RCC 7860 (cell line): Measurements from ENCODE around the gene PIGC.
A peak's percentile ranks its signal among the peaks of the same experiment; 100 is the strongest.
"Not testable (repeated sequence)": the region's sequence is repeated elsewhere in the genome, so short reads cannot be mapped to it uniquely, and the experiment has no call there.

Source experiments
- DNase-seq: peaks from one replicate; pipeline ENCODE4 v3.0.0-alpha.2; 2015; ENCODE audit warnings: low spot score
- FAIRE-seq: peaks from 2 replicates; lab custom pipeline; 2012; peaks lifted over from hg19 to GRCh38; lab: Jason Lieb, UNC

PIGC gene

GRCh38 chr1:172467446-172467845, 23.6 kb upstream of the PIGC start:
- DNase-seq (peak; percentile 69), FAIRE-seq (peak; percentile 89)

- FAIRE-seq (peak; percentile 84), DNase-seq (peak; percentile 74)
These were observed 23.0 kb upstream of the PIGC start for GRCh38 chr1:172466795-172467407.

- DNase-seq = no peak
- no peak for FAIRE-seq
These were observed 21.7 kb upstream of the PIGC start for GRCh38 chr1:172465617-172466016.

GRCh38 chr1:172460887-172461315, 17.0 kb upstream of the PIGC start:
- FAIRE-seq (no peak), DNase-seq (no peak)

- FAIRE-seq (no peak), DNase-seq (no peak)
These were observed 16.3 kb upstream of the PIGC start for GRCh38 chr1:172460177-172460576.

GRCh38 chr1:172457479-172458130, 13.7 kb upstream of the PIGC start:
- DNase-seq (no peak), FAIRE-seq (no peak)

- no peak for FAIRE-seq
These were observed 12.5 kb upstream of the PIGC start for GRCh38 chr1:172456344-172456769.

GRCh38 chr1:172455451-172455850, 11.6 kb upstream of the PIGC start:
- DNase-seq = no peak
- FAIRE-seq = no peak

More at GRCh38 chr1:172456344-172456769, 12.5 kb upstream of the PIGC start:
- no peak for DNase-seq

- DNase-seq = no peak
- no peak for FAIRE-seq
These were observed 9.7 kb upstream of the PIGC start for GRCh38 chr1:172453607-172454006.

- FAIRE-seq (no peak), DNase-seq (no peak)
These were observed 9.3 kb upstream of the PIGC start for GRCh38 chr1:172453153-172453545.

GRCh38 chr1:172452536-172453152, 8.8 kb upstream of the PIGC start:
- DNase-seq = no peak
- FAIRE-seq = no peak

GRCh38 chr1:172451002-172451443, 7.2 kb upstream of the PIGC start:
- DNase-seq = peak; percentile 62
- peak; percentile 72 for FAIRE-seq

GRCh38 chr1:172450524-172450885, 6.6 kb upstream of the PIGC start:
- no peak for FAIRE-seq

GRCh38 chr1:172449585-172450523, 6.0 kb upstream of the PIGC start:
- peak; percentile 54 for DNase-seq
- no peak for FAIRE-seq

More at GRCh38 chr1:172450524-172450885, 6.6 kb upstream of the PIGC start:
- DNase-seq = no peak

- DNase-seq (peak; percentile 98), FAIRE-seq (peak; percentile 86)
These were observed 5.2 kb upstream of the PIGC start for GRCh38 chr1:172448995-172449584.

- no peak for FAIRE-seq
- no peak for DNase-seq
These were observed 3.8 kb upstream of the PIGC start for GRCh38 chr1:172447641-172448040.

GRCh38 chr1:172446547-172446946, 2.7 kb upstream of the PIGC start:
- DNase-seq (no peak), FAIRE-seq (no peak)

- FAIRE-seq (no peak), DNase-seq (no peak)
These were observed 865 bp downstream of the PIGC start for GRCh38 chr1:172442843-172443565.

- FAIRE-seq (no peak), DNase-seq (no peak)
These were observed 1.5 kb downstream of the PIGC start for GRCh38 chr1:172442404-172442803.

GRCh38 chr1:172437183-172437582, 6.7 kb downstream of the PIGC start:
- not testable (repeated sequence) for DNase-seq

More at GRCh38 chr1:172437183-172437582, 6.7 kb downstream of the PIGC start:
- not testable (repeated sequence) for FAIRE-seq
